ENCODE data around the gene LILRB5. TPM values are rescaled to one million over a fixed set of nuclear protein-coding genes. Genes with fewer than 3 reads are reported as not detected.
"Not testable (repeated sequence)": the region's sequence is repeated elsewhere in the genome, so short reads cannot be mapped to it uniquely, and the experiment has no call there.

Gene LILRB5
- total and polyA plus RNA-seq, 4 experiments from 2014 or later = 0.47 to 0.52 TPM; not detected in 2

GRCh38 chr19:54281007-54281728, 24.1 kb upstream of the LILRB5 start, which contains the start of gene LILRB2:
TSS of gene LILRB2 (minus strand) at chr19:54281110. CDS start at chr19:54280496, 614 bp downstream.
- CTCF ChIA-PET (ENCODE audit: partially characterized antibody) = no interaction called here
- Histone ChIP-seq H3K9me3 (ENCODE audit: control insufficient read depth in 1 of 2, low read length in 2 of 2) (no peaks in the 10 kb centered on the region), H3K27me3 (ENCODE audit: insufficient read depth, low read length) (no peaks in the 10 kb centered on the region), H3K4me1 (ENCODE audit: insufficient read depth, low read length) (no peaks in the 10 kb centered on the region), H3K4me3 (ENCODE audit: low read length in 2 of 2) (no peak within 1 kb of the TSS), H3K36me3 (ENCODE audit: insufficient read depth, low read length) (no peaks in the 10 kb centered on the region), H3K27ac (ENCODE audit: low read depth, low read length) (no peak within 1 kb of the TSS)
- Mint-ChIP-seq H3K4me1 (no peaks in the 10 kb centered on the region), H3K9me3 (no peaks in the 10 kb centered on the region), H3K27me3 (peaks cover 27 to 37% of the 10 kb centered on the region in 2 donors), H3K4me3 (no peak within 1 kb of the TSS), H3K27ac (peak within 1 kb of the TSS in 1 of 7 donors; percentile 1), H3K36me3 (no peaks in the 10 kb centered on the region)
- POLR2A ChIA-PET (ENCODE audit: partially characterized antibody) = no interaction called here
- no peak for DNase-seq
- intact Hi-C loops (cut with micrococcal nuclease) = no loop called here

GRCh38 chr19:54280441-54280840, 23.4 kb upstream of the LILRB5 start:
- peaks cover 27 to 37% of the 10 kb centered on the region in 2 donors for H3K27me3 Mint-ChIP-seq
- H3K27ac Mint-ChIP-seq; H3K9me3 Mint-ChIP-seq; POLR2A ChIA-PET (ENCODE audit: partially characterized antibody); H3K36me3 ChIP-seq (ENCODE audit: insufficient read depth, low read length); H3K27me3 ChIP-seq (ENCODE audit: insufficient read depth, low read length); H3K27ac ChIP-seq (ENCODE audit: low read depth, low read length); H3K4me1 Mint-ChIP-seq; H3K4me3 ChIP-seq (ENCODE audit: low read length in 2 of 2); H3K4me1 ChIP-seq (ENCODE audit: insufficient read depth, low read length); H3K9me3 ChIP-seq (ENCODE audit: control insufficient read depth in 1 of 2, low read length in 2 of 2); H3K4me3 Mint-ChIP-seq; DNase-seq; H3K36me3 Mint-ChIP-seq; CTCF ChIA-PET (ENCODE audit: partially characterized antibody); intact Hi-C loops (cut with micrococcal nuclease): not testable (repeated sequence)

DNA sequence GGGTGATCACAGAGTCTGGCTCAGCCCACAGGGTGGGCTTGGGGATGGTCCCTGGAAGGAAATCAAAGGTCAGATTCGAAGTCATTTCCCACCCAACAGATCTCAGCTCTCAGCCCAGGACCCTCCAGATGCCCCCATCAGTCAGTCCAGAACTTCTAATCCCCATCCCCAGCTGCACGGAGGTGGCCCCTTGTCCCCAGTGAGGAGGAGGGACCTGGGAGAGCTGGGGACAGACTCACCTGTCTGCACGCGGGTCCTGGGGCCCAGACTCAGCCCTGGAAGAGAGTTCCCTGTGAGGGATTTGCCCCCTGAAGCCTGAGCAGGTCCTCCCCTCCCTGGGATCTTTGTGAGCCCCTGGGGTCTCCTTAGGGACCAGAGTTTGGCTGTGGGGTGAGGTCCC, 23.0 kb upstream of the LILRB5 start:
- H3K4me1 ChIP-seq (ENCODE audit: insufficient read depth, low read length); DNase-seq; H3K4me1 Mint-ChIP-seq; H3K9me3 ChIP-seq (ENCODE audit: control insufficient read depth in 1 of 2, low read length in 2 of 2); POLR2A ChIA-PET (ENCODE audit: partially characterized antibody); H3K4me3 Mint-ChIP-seq; H3K9me3 Mint-ChIP-seq; H3K4me3 ChIP-seq (ENCODE audit: low read length in 2 of 2); H3K27ac ChIP-seq (ENCODE audit: low read depth, low read length); H3K36me3 ChIP-seq (ENCODE audit: insufficient read depth, low read length); intact Hi-C loops (cut with micrococcal nuclease); H3K27me3 ChIP-seq (ENCODE audit: insufficient read depth, low read length); CTCF ChIA-PET (ENCODE audit: partially characterized antibody); H3K36me3 Mint-ChIP-seq: not testable (repeated sequence)
- Mint-ChIP-seq H3K27ac (peak overlapping the region in 1 of 7 donors; percentile 57), H3K27me3 (peaks cover 27 to 37% of the 10 kb centered on the region in 2 donors)

- Mint-ChIP-seq H3K4me1 (no peaks in the 10 kb centered on the region), H3K27ac (peak overlapping the region in 1 of 7 donors; percentile 57), H3K27me3 (peaks cover 26 to 33% of the 10 kb centered on the region in 2 donors), H3K36me3 (no peaks in the 10 kb centered on the region), H3K9me3 (no peaks in the 10 kb centered on the region), H3K4me3 (no peak overlapping the region)
- intact Hi-C loops (cut with micrococcal nuclease) = no loop called here
- Histone ChIP-seq H3K36me3 (ENCODE audit: insufficient read depth, low read length) (no peaks in the 10 kb centered on the region), H3K4me3 (ENCODE audit: low read length in 2 of 2) (no peak overlapping the region), H3K27me3 (ENCODE audit: insufficient read depth, low read length) (no peaks in the 10 kb centered on the region), H3K9me3 (ENCODE audit: control insufficient read depth in 1 of 2, low read length in 2 of 2) (no peaks in the 10 kb centered on the region), H3K27ac (ENCODE audit: low read depth, low read length) (no peak overlapping the region), H3K4me1 (ENCODE audit: insufficient read depth, low read length) (no peaks in the 10 kb centered on the region)
- ChIA-PET POLR2A (ENCODE audit: partially characterized antibody) (no interaction called here), CTCF (ENCODE audit: partially characterized antibody) (no interaction called here)
- DNase-seq = no peak
Measured at GRCh38 chr19:54279406-54279962, 22.4 kb upstream of the LILRB5 start.

GRCh38 chr19:54278571-54279195, 21.6 kb upstream of the LILRB5 start:
- not testable (repeated sequence) for H3K9me3 ChIP-seq (ENCODE audit: control insufficient read depth in 1 of 2, low read length in 2 of 2); H3K4me3 Mint-ChIP-seq

DNA sequence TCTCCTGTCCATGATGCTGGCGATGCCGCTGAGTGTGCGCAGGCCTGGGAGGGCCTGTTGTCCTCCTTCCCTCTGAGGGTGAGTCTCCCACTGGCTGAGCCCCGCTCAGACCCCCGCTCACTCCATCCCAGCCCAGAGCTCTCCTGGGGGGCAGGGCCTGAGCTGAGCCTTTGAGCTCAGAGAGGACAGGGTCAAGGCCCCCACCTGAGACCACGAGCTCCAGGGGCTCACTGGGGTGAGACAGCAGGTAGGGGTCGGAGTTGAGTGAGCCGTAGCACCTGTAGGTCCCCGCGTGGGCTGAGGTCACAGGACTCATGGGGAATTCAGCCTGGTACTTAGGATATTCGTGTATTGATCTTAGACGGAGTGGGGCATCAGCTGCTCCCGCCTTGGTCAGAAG, 21.0 kb upstream of the LILRB5 start:
- H3K9me3 ChIP-seq (ENCODE audit: control insufficient read depth in 1 of 2, low read length in 2 of 2); DNase-seq; H3K27me3 ChIP-seq (ENCODE audit: insufficient read depth, low read length); H3K4me1 ChIP-seq (ENCODE audit: insufficient read depth, low read length); H3K9me3 Mint-ChIP-seq; H3K27ac ChIP-seq (ENCODE audit: low read depth, low read length); CTCF ChIA-PET (ENCODE audit: partially characterized antibody); H3K36me3 Mint-ChIP-seq; intact Hi-C loops (cut with micrococcal nuclease); H3K4me3 ChIP-seq (ENCODE audit: low read length in 2 of 2); POLR2A ChIA-PET (ENCODE audit: partially characterized antibody); H3K4me3 Mint-ChIP-seq; H3K36me3 ChIP-seq (ENCODE audit: insufficient read depth, low read length); H3K4me1 Mint-ChIP-seq; H3K27ac Mint-ChIP-seq: not testable (repeated sequence)
- peaks cover 33 to 35% of the 10 kb centered on the region in 2 donors for H3K27me3 Mint-ChIP-seq

More at GRCh38 chr19:54278571-54279195, 21.6 kb upstream of the LILRB5 start:
- H3K4me3 ChIP-seq (ENCODE audit: low read length in 2 of 2); POLR2A ChIA-PET (ENCODE audit: partially characterized antibody); H3K36me3 Mint-ChIP-seq; CTCF ChIA-PET (ENCODE audit: partially characterized antibody); H3K27me3 ChIP-seq (ENCODE audit: insufficient read depth, low read length); DNase-seq; H3K27ac ChIP-seq (ENCODE audit: low read depth, low read length); intact Hi-C loops (cut with micrococcal nuclease); H3K36me3 ChIP-seq (ENCODE audit: insufficient read depth, low read length); H3K4me1 Mint-ChIP-seq; H3K4me1 ChIP-seq (ENCODE audit: insufficient read depth, low read length); H3K9me3 Mint-ChIP-seq; H3K27ac Mint-ChIP-seq: not testable (repeated sequence)
- peaks cover 29 to 38% of the 10 kb centered on the region in 2 donors for H3K27me3 Mint-ChIP-seq

- POLR2A ChIA-PET (ENCODE audit: partially characterized antibody); H3K4me1 ChIP-seq (ENCODE audit: insufficient read depth, low read length); DNase-seq; H3K9me3 Mint-ChIP-seq; H3K4me3 ChIP-seq (ENCODE audit: low read length in 2 of 2); H3K36me3 ChIP-seq (ENCODE audit: insufficient read depth, low read length); H3K4me3 Mint-ChIP-seq; H3K4me1 Mint-ChIP-seq; H3K27ac ChIP-seq (ENCODE audit: low read depth, low read length); CTCF ChIA-PET (ENCODE audit: partially characterized antibody); H3K27ac Mint-ChIP-seq; intact Hi-C loops (cut with micrococcal nuclease); H3K9me3 ChIP-seq (ENCODE audit: control insufficient read depth in 1 of 2, low read length in 2 of 2); H3K27me3 ChIP-seq (ENCODE audit: insufficient read depth, low read length); H3K36me3 Mint-ChIP-seq: not testable (repeated sequence)
- peaks cover 29 to 31% of the 10 kb centered on the region in 2 donors for H3K27me3 Mint-ChIP-seq
Measured at GRCh38 chr19:54277111-54277615, 20.1 kb upstream of the LILRB5 start.

Data from CD4-positive, alpha-beta memory T cell (primary cell).